ENCODE results near the gene LYRM4.

DNA sequence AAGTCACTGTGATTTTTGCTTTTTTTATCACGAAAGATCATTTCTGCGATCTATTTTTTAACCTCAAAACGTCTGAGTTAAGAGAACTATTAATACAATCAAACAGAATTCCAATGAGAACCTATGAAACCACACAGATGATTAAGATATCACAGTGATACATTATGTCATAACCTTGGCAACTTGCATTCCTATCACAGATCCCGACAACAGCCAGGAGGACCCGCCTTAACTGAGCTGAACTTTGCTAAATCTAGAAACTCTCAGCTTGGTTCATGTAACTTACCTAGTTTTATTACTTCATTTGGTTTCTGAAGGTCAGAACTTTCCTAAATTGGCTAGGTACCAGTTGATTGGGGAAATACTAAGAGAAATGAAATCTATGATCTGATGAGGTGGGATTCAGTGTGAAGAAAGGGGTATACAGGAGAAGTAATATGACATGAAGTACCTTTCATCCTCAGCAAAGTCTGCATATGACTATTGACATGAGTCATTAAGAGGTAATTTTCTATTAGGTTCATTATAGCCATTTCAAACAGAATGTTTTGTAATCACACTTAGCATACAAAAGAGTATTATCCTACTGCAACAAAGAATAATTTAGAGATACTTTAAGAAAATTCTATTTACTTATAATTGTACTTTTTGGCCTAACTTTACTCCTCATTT is 11.2 kb downstream of the LYRM4 start:
- TF ChIP-seq, protein P1, sequence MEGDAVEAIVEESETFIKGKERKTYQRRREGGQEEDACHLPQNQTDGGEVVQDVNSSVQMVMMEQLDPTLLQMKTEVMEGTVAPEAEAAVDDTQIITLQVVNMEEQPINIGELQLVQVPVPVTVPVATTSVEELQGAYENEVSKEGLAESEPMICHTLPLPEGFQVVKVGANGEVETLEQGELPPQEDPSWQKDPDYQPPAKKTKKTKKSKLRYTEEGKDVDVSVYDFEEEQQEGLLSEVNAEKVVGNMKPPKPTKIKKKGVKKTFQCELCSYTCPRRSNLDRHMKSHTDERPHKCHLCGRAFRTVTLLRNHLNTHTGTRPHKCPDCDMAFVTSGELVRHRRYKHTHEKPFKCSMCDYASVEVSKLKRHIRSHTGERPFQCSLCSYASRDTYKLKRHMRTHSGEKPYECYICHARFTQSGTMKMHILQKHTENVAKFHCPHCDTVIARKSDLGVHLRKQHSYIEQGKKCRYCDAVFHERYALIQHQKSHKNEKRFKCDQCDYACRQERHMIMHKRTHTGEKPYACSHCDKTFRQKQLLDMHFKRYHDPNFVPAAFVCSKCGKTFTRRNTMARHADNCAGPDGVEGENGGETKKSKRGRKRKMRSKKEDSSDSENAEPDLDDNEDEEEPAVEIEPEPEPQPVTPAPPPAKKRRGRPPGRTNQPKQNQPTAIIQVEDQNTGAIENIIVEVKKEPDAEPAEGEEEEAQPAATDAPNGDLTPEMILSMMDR (IDR thresholded peaks at IDR 0.05; ENCODE audit: low read length) = no peak
- TF ChIP-seq EZH2 (IDR thresholded peaks at IDR 0.05; ENCODE audit: borderline replicate concordance, low read length) = no peak

All from OCI-LY1 (cell line).